Measurements from ENCODE around the gene IL36A.

GRCh38 chr2:113013336-113013661 is 8.0 kb downstream of the IL36A start:
- no peak for TF ChIP-seq CTCF (IDR thresholded peaks at IDR 0.05; ENCODE audit: poor library complexity)
- TF ChIP-seq EZH2 (IDR thresholded peaks at IDR 0.05; ENCODE audit: borderline replicate concordance), result no peak
- no peak for TF ChIP-seq EZH2phosphoT487 (IDR thresholded peaks at IDR 0.05; ENCODE audit: low read depth, severe bottlenecking, unreplicated experiment)

Data from hepatocyte (in vitro differentiated cells).